D721Med (cell line): ENCODE measurements around the gene TBXAS1.

ENCODE experiments used
- DNase-seq: peaks from one replicate; pipeline ENCODE4 v3.0.0; 2011; ENCODE audit warnings: low spot score; ENCODE audit not compliant: insufficient read length
- FAIRE-seq: peaks from 2 replicates; lab custom pipeline; 2011; peaks lifted over from hg19 to GRCh38; lab: Jason Lieb, UNC
- TF ChIP-seq, protein P1 (sequence below): IDR thresholded peaks from 2 replicates; pipeline ENCODE4 v1.5.1; 2012; ENCODE audit warnings: mild to moderate bottlenecking, control low read depth; ENCODE audit not compliant: insufficient read depth; ENCODE audit errors: missing control alignments

The TBXAS1 gene

DNA sequence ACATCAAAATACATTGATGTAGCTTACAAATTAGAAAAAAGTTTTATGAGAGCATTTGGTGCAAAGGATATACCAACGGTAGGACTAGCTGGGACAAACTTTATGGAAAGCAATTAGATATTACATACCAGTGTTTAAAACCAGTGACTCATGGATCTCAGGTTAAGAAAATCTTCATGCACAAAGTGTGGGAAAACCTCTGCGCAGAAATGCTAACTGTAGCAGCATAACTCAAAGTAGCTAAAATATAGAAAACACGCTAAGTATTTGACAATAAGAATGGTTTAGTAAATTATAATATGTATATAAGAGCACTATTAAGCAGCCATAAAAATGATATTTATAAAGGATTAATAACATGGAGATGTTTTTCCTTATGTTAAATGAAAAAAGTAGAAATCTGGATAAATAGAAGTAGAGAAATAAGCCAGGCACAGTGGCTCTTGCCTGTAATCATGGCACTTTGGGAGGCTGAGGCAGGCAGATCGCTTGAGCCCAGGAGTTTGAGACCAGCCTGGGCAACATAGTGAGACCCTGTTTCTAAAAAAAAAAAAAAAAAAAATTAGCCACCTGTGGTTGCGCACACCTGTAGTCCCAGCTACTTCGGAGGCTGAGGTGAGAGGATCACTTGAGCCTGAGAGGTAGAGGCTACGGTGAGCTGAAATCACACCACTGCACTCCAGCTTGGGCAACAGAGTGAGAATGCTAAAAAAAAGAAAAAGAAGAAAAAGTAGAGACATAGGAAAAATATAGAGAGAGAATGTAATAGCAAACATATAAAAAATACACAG is 37.2 kb downstream of the TBXAS1 start:
- DNase-seq = no peak
- TF ChIP-seq, protein P1, sequence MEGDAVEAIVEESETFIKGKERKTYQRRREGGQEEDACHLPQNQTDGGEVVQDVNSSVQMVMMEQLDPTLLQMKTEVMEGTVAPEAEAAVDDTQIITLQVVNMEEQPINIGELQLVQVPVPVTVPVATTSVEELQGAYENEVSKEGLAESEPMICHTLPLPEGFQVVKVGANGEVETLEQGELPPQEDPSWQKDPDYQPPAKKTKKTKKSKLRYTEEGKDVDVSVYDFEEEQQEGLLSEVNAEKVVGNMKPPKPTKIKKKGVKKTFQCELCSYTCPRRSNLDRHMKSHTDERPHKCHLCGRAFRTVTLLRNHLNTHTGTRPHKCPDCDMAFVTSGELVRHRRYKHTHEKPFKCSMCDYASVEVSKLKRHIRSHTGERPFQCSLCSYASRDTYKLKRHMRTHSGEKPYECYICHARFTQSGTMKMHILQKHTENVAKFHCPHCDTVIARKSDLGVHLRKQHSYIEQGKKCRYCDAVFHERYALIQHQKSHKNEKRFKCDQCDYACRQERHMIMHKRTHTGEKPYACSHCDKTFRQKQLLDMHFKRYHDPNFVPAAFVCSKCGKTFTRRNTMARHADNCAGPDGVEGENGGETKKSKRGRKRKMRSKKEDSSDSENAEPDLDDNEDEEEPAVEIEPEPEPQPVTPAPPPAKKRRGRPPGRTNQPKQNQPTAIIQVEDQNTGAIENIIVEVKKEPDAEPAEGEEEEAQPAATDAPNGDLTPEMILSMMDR = no peak
- no peak for FAIRE-seq

DNA sequence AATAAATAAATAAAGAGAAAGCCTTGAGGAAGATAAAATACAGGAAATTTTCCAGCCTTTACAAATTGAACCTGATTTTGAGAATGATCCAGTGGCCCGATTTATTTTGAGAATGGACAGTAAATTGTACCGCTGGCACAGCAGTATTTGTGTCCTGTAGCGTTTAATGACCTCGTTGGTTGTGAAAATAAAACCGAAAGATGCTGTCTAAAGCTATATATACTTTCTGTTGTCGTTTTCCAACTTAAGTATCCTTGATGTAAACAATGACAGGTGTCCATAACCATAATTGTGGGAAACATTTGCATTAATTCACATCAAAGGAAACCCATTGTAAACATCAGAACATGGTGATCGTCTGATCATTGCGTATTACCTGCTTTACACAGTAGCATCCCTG is 38.8 kb downstream of the TBXAS1 start:
- TF ChIP-seq, protein P1 = no peak
- DNase-seq (no peak), FAIRE-seq (no peak)

DNA sequence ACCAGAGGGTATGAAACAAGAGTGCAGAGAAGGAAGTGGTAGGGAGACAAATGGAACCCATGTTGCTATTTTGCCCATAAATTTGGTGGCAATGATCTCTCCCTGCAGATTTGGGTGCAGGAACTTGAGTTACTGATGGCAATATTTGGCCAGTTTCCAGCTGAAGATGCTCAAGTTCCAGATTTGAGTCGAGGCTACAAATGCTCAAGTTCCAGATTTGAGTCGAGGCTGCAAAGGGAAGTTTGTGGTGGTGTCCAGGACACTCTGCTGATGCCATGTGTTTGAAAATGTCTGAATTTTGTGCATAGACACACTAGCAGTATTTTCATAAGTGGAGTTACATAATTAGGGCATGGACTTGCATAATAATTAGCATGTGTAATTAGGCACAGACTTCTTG is 40.8 kb downstream of the TBXAS1 start:
- DNase-seq (no peak), FAIRE-seq (no peak)
- TF ChIP-seq, protein P1 = no peak

DNA sequence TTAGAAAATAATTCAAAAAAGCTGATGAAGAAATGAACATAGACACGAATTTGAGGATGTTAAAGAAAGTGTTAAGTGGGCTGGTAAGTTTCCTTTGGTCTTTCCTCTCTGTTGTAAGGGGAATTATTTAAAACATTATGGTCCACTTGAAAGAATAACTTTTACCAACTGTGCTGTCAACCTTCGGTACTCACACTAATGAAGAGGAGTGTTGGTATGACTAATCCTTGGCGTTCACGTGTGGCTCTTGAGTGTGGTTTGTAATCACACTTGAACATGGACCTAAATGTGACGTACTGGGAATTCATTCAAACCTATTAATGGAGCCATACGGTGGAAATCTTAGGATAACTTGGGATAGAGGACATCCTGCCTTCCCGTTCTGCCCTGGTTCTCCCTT is 41.3 kb downstream of the TBXAS1 start:
- DNase-seq (no peak), FAIRE-seq (no peak)
- TF ChIP-seq, protein P1 = no peak

DNA sequence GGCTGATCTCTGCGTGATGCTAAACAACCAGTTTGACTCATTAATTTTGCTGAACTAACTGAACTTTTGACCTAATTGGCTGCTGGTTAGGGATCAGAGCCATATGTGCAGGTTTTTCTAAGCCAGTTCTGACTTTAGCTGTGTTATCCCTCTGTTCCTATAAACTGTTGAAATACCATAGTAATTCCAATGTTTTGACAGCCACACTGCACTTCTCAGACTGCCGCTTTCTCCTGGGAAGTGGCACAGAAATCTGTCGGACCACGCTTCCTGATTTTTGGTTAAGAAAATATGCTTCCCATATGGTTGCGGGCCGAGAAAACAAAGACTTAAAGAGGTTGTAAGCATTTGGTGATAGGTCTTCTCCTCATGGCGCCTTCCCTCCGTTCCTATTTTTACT is 42.3 kb downstream of the TBXAS1 start:
- TF ChIP-seq, protein P1 = no peak
- no peak for FAIRE-seq
- no peak for DNase-seq

DNA sequence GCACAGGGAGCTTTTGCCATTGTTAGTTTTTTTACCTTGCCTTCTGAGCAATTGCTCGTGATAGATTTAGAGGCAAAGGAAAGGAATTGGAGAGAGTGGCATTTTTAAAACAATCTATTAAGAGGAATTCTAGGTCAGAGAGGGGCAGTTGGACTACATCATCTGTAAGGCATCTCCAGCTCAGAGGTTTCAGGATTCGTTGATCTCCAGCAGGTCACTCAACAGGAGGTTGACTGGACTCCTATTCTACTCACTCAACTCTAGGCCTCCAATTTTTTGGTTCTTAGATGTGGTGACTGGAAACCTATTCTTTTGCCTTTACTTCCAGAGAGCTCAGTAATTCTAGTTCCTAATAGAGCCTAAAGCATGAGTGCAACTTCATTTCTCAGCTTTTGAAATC is 42.8 kb downstream of the TBXAS1 start:
- TF ChIP-seq, protein P1 = no peak
- FAIRE-seq (no peak), DNase-seq (no peak)

DNA sequence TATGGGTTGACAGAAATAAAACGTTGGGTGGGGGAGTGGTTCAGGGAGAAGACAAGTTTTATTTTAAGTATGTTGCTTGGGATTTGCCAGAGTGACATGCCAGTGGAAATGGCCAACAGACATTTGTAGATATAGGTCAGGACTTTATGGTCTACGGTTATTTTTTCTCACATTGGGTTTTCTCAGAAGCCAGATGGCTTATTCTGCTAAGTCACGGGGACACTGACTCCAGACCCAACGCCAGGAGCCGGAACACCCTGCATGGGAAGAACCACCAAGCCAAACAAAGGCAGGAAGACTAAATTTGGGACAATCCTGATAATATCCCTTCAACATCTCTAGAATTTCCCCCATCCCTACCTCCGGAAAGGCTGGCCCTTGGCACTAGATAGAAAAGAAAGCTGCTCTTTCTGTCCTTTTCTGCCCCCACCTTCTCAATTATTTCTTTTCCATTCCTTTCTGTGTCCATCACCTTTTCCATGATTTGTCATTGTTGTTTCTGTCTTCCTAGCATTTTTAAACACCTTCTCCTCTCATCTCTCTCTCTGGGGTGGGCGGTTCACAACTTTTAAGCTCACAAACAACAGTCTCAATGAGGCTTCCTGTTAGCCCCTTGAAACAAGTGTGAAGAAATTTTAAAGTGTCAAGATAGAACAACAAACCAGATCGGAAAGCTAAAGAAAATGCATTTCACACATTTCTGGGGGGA is 44.7 kb downstream of the TBXAS1 start:
- DNase-seq (no peak), FAIRE-seq (no peak)
- TF ChIP-seq, protein P1 = no peak
